Epithelial cell of esophagus (primary cell): ENCODE measurements around the gene LRRK1.

Experiments
- DNase-seq: peaks from one replicate; pipeline ENCODE4 v3.0.0; 2010; ENCODE audit warnings: low read depth
- H3K4me3 ChIP-seq: 2 replicates; pipeline ENCODE4 v1.5.1; 2011; ENCODE audit warnings: mild to moderate bottlenecking, low read length, control low read depth
- TF ChIP-seq, protein P1 (sequence below): IDR thresholded peaks from 2 replicates; pipeline ENCODE4 v1.5.1; 2011; ENCODE audit warnings: low read depth, mild to moderate bottlenecking, low read length, control low read depth, inconsistent platforms; ENCODE audit not compliant: insufficient read depth; ENCODE audit errors: missing control alignments

The LRRK1 gene

DNA sequence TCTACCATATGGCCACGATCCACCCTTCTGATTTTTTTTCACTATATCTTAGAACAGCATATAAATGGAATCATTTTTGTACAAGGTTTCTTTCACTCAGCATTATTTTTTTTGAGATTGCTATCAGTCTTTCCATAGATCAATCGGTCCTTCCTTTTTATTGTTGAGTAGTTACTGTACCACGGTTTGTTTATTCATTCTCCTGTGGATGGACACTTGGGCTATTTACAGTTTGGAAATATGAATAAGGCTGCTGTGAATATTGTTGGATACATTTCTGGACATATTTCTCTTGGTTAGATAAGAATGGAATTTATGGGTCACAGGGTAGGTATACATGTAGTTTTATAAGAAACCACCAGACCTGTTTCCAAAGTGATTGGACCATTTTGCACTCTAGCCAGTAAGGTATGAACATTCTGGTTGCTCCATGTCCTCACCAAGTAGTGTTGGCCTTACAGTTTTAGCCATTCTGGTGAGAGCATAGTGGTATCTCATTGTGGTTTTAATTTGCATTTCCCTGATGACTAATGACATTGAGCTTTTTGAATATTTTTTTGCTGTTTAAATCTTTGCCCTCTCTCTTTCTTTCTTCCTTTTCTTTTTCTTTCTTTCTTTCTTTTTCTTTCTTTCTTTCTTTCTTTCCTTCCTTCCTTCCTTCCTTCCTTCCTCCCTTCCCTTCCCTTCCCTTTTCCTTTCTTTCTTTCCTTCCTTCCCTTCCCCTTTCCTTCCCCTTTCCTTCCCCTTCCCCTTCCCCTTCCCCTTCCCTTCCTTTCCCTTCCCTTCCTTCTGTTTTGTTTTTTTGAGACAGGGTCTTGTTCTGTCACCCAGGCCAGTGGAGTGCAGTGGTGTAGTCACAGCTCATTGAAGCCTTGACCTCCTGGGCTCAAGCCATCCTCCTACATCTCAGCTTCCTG lies 49.2 kb downstream of the LRRK1 start:
- H3K4me3 ChIP-seq = no peak overlapping the region
- peak; percentile 32 for DNase-seq
- TF ChIP-seq, protein P1, sequence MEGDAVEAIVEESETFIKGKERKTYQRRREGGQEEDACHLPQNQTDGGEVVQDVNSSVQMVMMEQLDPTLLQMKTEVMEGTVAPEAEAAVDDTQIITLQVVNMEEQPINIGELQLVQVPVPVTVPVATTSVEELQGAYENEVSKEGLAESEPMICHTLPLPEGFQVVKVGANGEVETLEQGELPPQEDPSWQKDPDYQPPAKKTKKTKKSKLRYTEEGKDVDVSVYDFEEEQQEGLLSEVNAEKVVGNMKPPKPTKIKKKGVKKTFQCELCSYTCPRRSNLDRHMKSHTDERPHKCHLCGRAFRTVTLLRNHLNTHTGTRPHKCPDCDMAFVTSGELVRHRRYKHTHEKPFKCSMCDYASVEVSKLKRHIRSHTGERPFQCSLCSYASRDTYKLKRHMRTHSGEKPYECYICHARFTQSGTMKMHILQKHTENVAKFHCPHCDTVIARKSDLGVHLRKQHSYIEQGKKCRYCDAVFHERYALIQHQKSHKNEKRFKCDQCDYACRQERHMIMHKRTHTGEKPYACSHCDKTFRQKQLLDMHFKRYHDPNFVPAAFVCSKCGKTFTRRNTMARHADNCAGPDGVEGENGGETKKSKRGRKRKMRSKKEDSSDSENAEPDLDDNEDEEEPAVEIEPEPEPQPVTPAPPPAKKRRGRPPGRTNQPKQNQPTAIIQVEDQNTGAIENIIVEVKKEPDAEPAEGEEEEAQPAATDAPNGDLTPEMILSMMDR = no peak

GRCh38 chr15:100972975-100973350 lies 53.8 kb downstream of the LRRK1 start:
- no peak for DNase-seq
- TF ChIP-seq, protein P1 = no peak
- peak overlapping the region; percentile 25 for H3K4me3 ChIP-seq

GRCh38 chr15:100973351-100974111 lies 54.4 kb downstream of the LRRK1 start:
- TF ChIP-seq, protein P1 = no peak
- DNase-seq = peak; percentile 19
- peak overlapping the region; percentile 25 for H3K4me3 ChIP-seq

DNA sequence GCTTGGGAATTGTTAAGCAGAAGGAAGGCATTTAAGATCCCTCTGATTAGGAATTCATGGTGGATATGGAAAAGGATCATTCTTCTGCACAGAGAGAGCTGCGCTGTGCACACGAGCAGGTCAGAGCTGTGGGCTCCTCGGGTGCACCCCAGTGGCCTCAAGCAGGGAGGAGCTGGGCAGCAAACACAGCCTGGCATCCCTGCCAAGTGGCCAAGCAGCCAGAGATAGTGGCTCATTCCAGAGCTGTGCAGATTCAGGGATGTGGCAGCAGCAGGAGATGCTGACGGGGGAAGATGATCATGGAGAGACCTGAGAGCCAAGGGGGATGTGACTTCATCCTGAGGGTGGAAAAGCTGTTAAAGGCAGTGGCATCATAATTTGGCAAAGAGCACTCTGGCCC lies 55.9 kb downstream of the LRRK1 start:
- no peak for DNase-seq
- TF ChIP-seq, protein P1 = no peak
- H3K4me3 ChIP-seq = no peak overlapping the region

- TF ChIP-seq, protein P1 = no peak
- no peak for DNase-seq
Measured at GRCh38 chr15:100980410-100981046, 61.4 kb downstream of the LRRK1 start.

DNA sequence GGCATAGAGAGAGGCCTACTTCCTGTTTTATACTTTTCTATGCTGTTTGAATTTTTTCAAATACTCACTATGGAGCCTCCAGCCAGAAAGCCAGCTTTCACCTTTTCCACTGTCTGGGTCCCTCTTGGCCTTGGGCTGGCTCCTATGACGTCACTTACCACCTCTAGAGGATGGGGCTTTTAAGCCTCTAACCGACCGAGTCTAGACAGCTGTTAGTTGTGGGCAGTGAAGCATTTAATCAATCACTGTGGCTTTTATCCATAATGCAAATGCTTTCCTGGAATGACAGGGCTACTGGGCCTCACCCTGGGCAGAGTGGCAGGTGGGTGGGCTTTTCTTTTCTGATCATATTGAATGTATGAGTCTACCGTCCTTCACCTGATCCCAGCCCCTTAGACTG lies 61.9 kb downstream of the LRRK1 start:
- H3K4me3 ChIP-seq = no peak overlapping the region
- DNase-seq = no peak
- TF ChIP-seq, protein P1 = no peak

More at GRCh38 chr15:100980410-100981046, 61.4 kb downstream of the LRRK1 start:
- no peak overlapping the region for H3K4me3 ChIP-seq
